Stomach smooth muscle (tissue), 2 donors: ENCODE data around the gene SH2B2.

ENCODE experiments used
- H3K27ac ChIP-seq: one replicate; pipeline ENCODE4 v1.7.0; 2013; ENCODE audit warnings: mild to moderate bottlenecking, low read length, inconsistent platforms
- H3K27me3 ChIP-seq, 2 donors: one replicate each; pipeline ENCODE4 v1.7.0; 2013; ENCODE audit warnings: low read length in 2 of 2; ENCODE audit not compliant: insufficient read depth in 2 of 2, control insufficient read depth in 1 of 2
- H3K36me3 ChIP-seq, 2 donors: one replicate each; pipeline ENCODE4 v1.7.0; 2013; ENCODE audit warnings: low read length in 2 of 2; ENCODE audit not compliant: control insufficient read depth in 2 of 2, insufficient read depth in 2 of 2
- H3K4me1 ChIP-seq: one replicate; pipeline ENCODE4 v1.7.0; 2013; ENCODE audit warnings: low read length; ENCODE audit not compliant: control insufficient read depth, insufficient read depth
- H3K4me3 ChIP-seq, 2 donors: one replicate each; pipeline ENCODE4 v1.7.0; 2013; ENCODE audit warnings: low read length in 2 of 2
- H3K9ac ChIP-seq, 2 donors: one replicate each; pipeline ENCODE4 v1.7.0; 2013; ENCODE audit warnings: low read length in 2 of 2, mild to moderate bottlenecking in 1 of 2
- H3K9me3 ChIP-seq, 2 donors: one replicate each; pipeline ENCODE4 v1.7.0; 2013; ENCODE audit warnings: low read length in 2 of 2; ENCODE audit not compliant: control insufficient read depth in 2 of 2
- donor health status: healthy.
- donor health status: Pancreatic carcinoma.

SH2B2 gene

GRCh38 chr7:102313997-102314780 lies 27.5 kb downstream of the SH2B2 start:
- Histone ChIP-seq H3K27ac (no peak overlapping the region), H3K36me3 (peaks cover 0 to 5% of the 10 kb centered on the region in 2 donors), H3K4me1 (no peaks in the 10 kb centered on the region), H3K4me3 (no peak overlapping the region), H3K9me3 (no peaks in the 10 kb centered on the region), H3K9ac (no peak overlapping the region), H3K27me3 (no peaks in the 10 kb centered on the region)

- Histone ChIP-seq H3K9me3 (no peaks in the 10 kb centered on the region), H3K36me3 (peaks cover 0 to 5% of the 10 kb centered on the region in 2 donors), H3K27ac (no peak overlapping the region)
Observed at GRCh38 chr7:102317231-102318059, 30.8 kb downstream of the SH2B2 start.

GRCh38 chr7:102318482-102318971 lies 31.9 kb downstream of the SH2B2 start:
- Histone ChIP-seq H3K9me3 (no peaks in the 10 kb centered on the region), H3K9ac (no peak overlapping the region), H3K27me3 (peaks cover 4 to 16% of the 10 kb centered on the region in 2 donors), H3K4me3 (no peak overlapping the region), H3K36me3 (peaks cover 0 to 5% of the 10 kb centered on the region in 2 donors), H3K4me1 (no peaks in the 10 kb centered on the region), H3K27ac (no peak overlapping the region)

More at GRCh38 chr7:102317231-102318059, 30.8 kb downstream of the SH2B2 start:
- Histone ChIP-seq H3K4me1 (no peaks in the 10 kb centered on the region), H3K9ac (no peak overlapping the region), H3K4me3 (no peak overlapping the region), H3K27me3 (peaks cover 4 to 11% of the 10 kb centered on the region in 2 donors)

GRCh38 chr7:102319671-102320070 lies 33.0 kb downstream of the SH2B2 start:
- Histone ChIP-seq H3K9me3 (no peaks in the 10 kb centered on the region), H3K27me3 (peaks cover 4 to 16% of the 10 kb centered on the region in 2 donors), H3K9ac (no peak overlapping the region), H3K36me3 (peaks cover 0 to under 1% of the 10 kb centered on the region in 2 donors), H3K4me3 (no peak overlapping the region), H3K27ac (no peak overlapping the region), H3K4me1 (no peaks in the 10 kb centered on the region)

- Histone ChIP-seq H3K27me3 (peaks cover 4 to 16% of the 10 kb centered on the region in 2 donors), H3K27ac (no peak overlapping the region), H3K9ac (no peak overlapping the region), H3K36me3 (no peaks in the 10 kb centered on the region), H3K9me3 (no peaks in the 10 kb centered on the region), H3K4me3 (no peak overlapping the region), H3K4me1 (no peaks in the 10 kb centered on the region)
Observed at GRCh38 chr7:102320181-102320580, 33.5 kb downstream of the SH2B2 start.

- Histone ChIP-seq H3K4me1 (no peaks in the 10 kb centered on the region), H3K9me3 (no peaks in the 10 kb centered on the region), H3K4me3 (no peak overlapping the region), H3K36me3 (no peaks in the 10 kb centered on the region), H3K27ac (no peak overlapping the region), H3K27me3 (peaks cover 4 to 16% of the 10 kb centered on the region in 2 donors), H3K9ac (no peak overlapping the region)
Observed at GRCh38 chr7:102320601-102321350, 34.1 kb downstream of the SH2B2 start.

GRCh38 chr7:102321351-102322201 lies 34.9 kb downstream of the SH2B2 start:
- Histone ChIP-seq H3K9me3 (no peaks in the 10 kb centered on the region), H3K27ac (no peak overlapping the region), H3K36me3 (no peaks in the 10 kb centered on the region), H3K9ac (no peak overlapping the region), H3K27me3 (peaks cover 4 to 18% of the 10 kb centered on the region in 2 donors), H3K4me3 (no peak overlapping the region), H3K4me1 (no peaks in the 10 kb centered on the region)

GRCh38 chr7:102322202-102322715 lies 35.6 kb downstream of the SH2B2 start:
- Histone ChIP-seq H3K27ac (no peak overlapping the region), H3K27me3 (peaks cover 4 to 24% of the 10 kb centered on the region in 2 donors), H3K36me3 (no peaks in the 10 kb centered on the region), H3K4me1 (no peaks in the 10 kb centered on the region), H3K9me3 (no peaks in the 10 kb centered on the region), H3K9ac (no peak overlapping the region), H3K4me3 (no peak overlapping the region)

- Histone ChIP-seq H3K27me3 (peaks cover 4 to 24% of the 10 kb centered on the region in 2 donors), H3K36me3 (no peaks in the 10 kb centered on the region), H3K9ac (no peak overlapping the region), H3K27ac (no peak overlapping the region), H3K4me1 (no peaks in the 10 kb centered on the region), H3K4me3 (no peak overlapping the region), H3K9me3 (no peaks in the 10 kb centered on the region)
Observed at GRCh38 chr7:102323914-102324195, 37.2 kb downstream of the SH2B2 start.
